SU-DHL-6 (cell line): ENCODE data around the gene CGREF1.
A peak's percentile ranks its signal among the peaks of the same experiment; 100 is the strongest.

Experiments used
- H2AFZ ChIP-seq: fragments of 200-600 bp; sonication (generic); 2 replicates; pipeline ENCODE4 v1.6.1; 2014; ENCODE audit warnings: low read depth, mild to moderate bottlenecking, moderate library complexity, mixed read lengths, antibody characterized with exemption, low read length; ENCODE audit not compliant: severe bottlenecking
- H3F3A ChIP-seq: fragments of 200-600 bp; shearing (Covaris generic); 2 replicates; pipeline ENCODE4 v1.6.0; 2016; ENCODE audit warnings: antibody characterized with exemption, mild to moderate bottlenecking; ENCODE audit not compliant: insufficient read depth
- H3K27ac ChIP-seq: fragments of 200-600 bp; sonication (generic); 2 replicates; pipeline ENCODE4 v1.5.1; 2016; ENCODE audit warnings: low read depth, mild to moderate bottlenecking, low read length, moderate library complexity, mixed read lengths
- H3K27me3 ChIP-seq: fragments of 200-600 bp; sonication (generic), shearing (Covaris generic); 2 replicates; pipeline ENCODE4 v1.6.0; 2014; ENCODE audit warnings: mild to moderate bottlenecking, low read length
- H3K36me3 ChIP-seq: fragments of 200-600 bp; sonication (generic); 2 replicates; pipeline ENCODE4 v1.6.1; 2014; ENCODE audit warnings: mild to moderate bottlenecking, low read length, mixed read lengths
- H3K4me2 ChIP-seq: fragments of 300-600, 200-600 bp; shearing (Covaris generic), sonication (generic); 2 replicates; pipeline ENCODE4 v1.6.0; 2014; ENCODE audit warnings: low read length, low read depth, mild to moderate bottlenecking; ENCODE audit not compliant: poor library complexity, severe bottlenecking
- H3K4me3 ChIP-seq: fragments of 200-600 bp; sonication (generic); 2 replicates; pipeline ENCODE4 v1.5.1; 2014; ENCODE audit warnings: antibody characterized with exemption, low read length, mild to moderate bottlenecking, mixed read lengths; ENCODE audit not compliant: insufficient read depth, poor library complexity, severe bottlenecking
- H3K79me2 ChIP-seq: fragments of 200-600 bp; sonication (generic); 2 replicates; pipeline ENCODE4 v1.6.1; 2014; ENCODE audit warnings: mild to moderate bottlenecking, low read length, moderate library complexity; ENCODE audit not compliant: insufficient read depth
- H3K9ac ChIP-seq: fragments of 200-600 bp; sonication (generic); 2 replicates; pipeline ENCODE4 v1.7.0; 2014; ENCODE audit warnings: mild to moderate bottlenecking, low read length
- H3K9me2 ChIP-seq: fragments of 200-600 bp; sonication (generic); replicated peaks from 2 replicates; pipeline ENCODE4 v1.6.1; 2014; ENCODE audit warnings: low read length; ENCODE audit not compliant: insufficient read depth
- H3K9me3 ChIP-seq: fragments of 200-600 bp; sonication (generic); 2 replicates; pipeline ENCODE4 v1.6.1; 2014; ENCODE audit warnings: low read length, mixed read lengths; ENCODE audit not compliant: insufficient read depth
- H4K20me1 ChIP-seq: fragments of 200-600 bp; sonication (generic); 2 replicates; pipeline ENCODE4 v1.6.1; 2014; ENCODE audit warnings: low read depth, mild to moderate bottlenecking, antibody characterized with exemption, low read length, moderate library complexity, mixed read lengths
- EZH2phosphoT487 ChIP-seq: fragments of 200-600 bp; sonication (generic), shearing (Covaris generic); conservative IDR thresholded peaks from 2 replicates; pipeline ENCODE4 v1.6.1; 2018; ENCODE audit warnings: mild to moderate bottlenecking, antibody characterized with exemption, low read length, moderate library complexity, mixed read lengths
- TF ChIP-seq, protein P1 (sequence below): fragments of 200-600 bp; sonication (generic); IDR thresholded peaks from one replicate; pipeline ENCODE4 v1.5.1; 2017; ENCODE audit warnings: antibody characterized with exemption, mild to moderate bottlenecking, low read length, moderate library complexity; ENCODE audit not compliant: insufficient read depth, poor library complexity, severe bottlenecking

CGREF1 gene

GRCh38 chr2:27069961-27070618, 48.8 kb downstream of the CGREF1 start:
- TF ChIP-seq EZH2phosphoT487 = no peak
- TF ChIP-seq, protein P1, sequence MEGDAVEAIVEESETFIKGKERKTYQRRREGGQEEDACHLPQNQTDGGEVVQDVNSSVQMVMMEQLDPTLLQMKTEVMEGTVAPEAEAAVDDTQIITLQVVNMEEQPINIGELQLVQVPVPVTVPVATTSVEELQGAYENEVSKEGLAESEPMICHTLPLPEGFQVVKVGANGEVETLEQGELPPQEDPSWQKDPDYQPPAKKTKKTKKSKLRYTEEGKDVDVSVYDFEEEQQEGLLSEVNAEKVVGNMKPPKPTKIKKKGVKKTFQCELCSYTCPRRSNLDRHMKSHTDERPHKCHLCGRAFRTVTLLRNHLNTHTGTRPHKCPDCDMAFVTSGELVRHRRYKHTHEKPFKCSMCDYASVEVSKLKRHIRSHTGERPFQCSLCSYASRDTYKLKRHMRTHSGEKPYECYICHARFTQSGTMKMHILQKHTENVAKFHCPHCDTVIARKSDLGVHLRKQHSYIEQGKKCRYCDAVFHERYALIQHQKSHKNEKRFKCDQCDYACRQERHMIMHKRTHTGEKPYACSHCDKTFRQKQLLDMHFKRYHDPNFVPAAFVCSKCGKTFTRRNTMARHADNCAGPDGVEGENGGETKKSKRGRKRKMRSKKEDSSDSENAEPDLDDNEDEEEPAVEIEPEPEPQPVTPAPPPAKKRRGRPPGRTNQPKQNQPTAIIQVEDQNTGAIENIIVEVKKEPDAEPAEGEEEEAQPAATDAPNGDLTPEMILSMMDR = no peak
- H3F3A ChIP-seq = 0 out of 2 replicates have a peak, but pooled peaks cover 3% of the 10 kb centered on the region
- H3K27me3 ChIP-seq = no peaks in the 10 kb centered on the region
- no peaks in the 10 kb centered on the region for H3K9me3 ChIP-seq
- H3K27ac ChIP-seq = no peak overlapping the region
- H3K4me2 ChIP-seq = peak overlapping the region; percentile 97
- no peaks in the 10 kb centered on the region for H4K20me1 ChIP-seq
- no peaks in the 10 kb centered on the region for H3K36me3 ChIP-seq
- H2AFZ ChIP-seq = no peak overlapping the region
- peak overlapping the region; percentile 89 for H3K4me3 ChIP-seq
- H3K9me2 ChIP-seq = no peaks in the 10 kb centered on the region
- peak overlapping the region; percentile 89 for H3K9ac ChIP-seq
- peaks cover 18% of the 10 kb centered on the region for H3K79me2 ChIP-seq

GRCh38 chr2:27069436-27069835, 49.5 kb downstream of the CGREF1 start:
- no peaks in the 10 kb centered on the region for H3K9me3 ChIP-seq
- H3K4me3 ChIP-seq = no peak overlapping the region
- H3K9me2 ChIP-seq = no peaks in the 10 kb centered on the region
- H3F3A ChIP-seq = no peaks in the 10 kb centered on the region
- TF ChIP-seq, protein P1 = no peak
- TF ChIP-seq EZH2phosphoT487 = no peak
- H4K20me1 ChIP-seq = no peaks in the 10 kb centered on the region
- no peak overlapping the region for H3K4me2 ChIP-seq
- no peak overlapping the region for H2AFZ ChIP-seq
- no peaks in the 10 kb centered on the region for H3K36me3 ChIP-seq
- peaks cover 18% of the 10 kb centered on the region for H3K79me2 ChIP-seq
- H3K27me3 ChIP-seq = no peaks in the 10 kb centered on the region
- H3K9ac ChIP-seq = no peak overlapping the region
- no peak overlapping the region for H3K27ac ChIP-seq

- Histone ChIP-seq H3K79me2 (peaks cover 18% of the 10 kb centered on the region), H3K36me3 (no peaks in the 10 kb centered on the region), H3K9me2 (no peaks in the 10 kb centered on the region), H3K9ac (no peak overlapping the region), H3K4me2 (no peak overlapping the region), H3K4me3 (no peak overlapping the region), H3K27ac (no peak overlapping the region), H2AFZ (no peak overlapping the region), H4K20me1 (no peaks in the 10 kb centered on the region), H3F3A (no peaks in the 10 kb centered on the region), H3K9me3 (no peaks in the 10 kb centered on the region), H3K27me3 (no peaks in the 10 kb centered on the region)
- TF ChIP-seq EZH2phosphoT487 = no peak
- TF ChIP-seq, protein P1 = no peak
These were observed 51.5 kb downstream of the CGREF1 start for GRCh38 chr2:27067385-27067784.
